HG02981 (cell line): ENCODE measurements around the gene GABBR2.
"Not testable (repeated sequence)": the region's sequence is repeated elsewhere in the genome, so short reads cannot be mapped to it uniquely, and the experiment has no call there.

Experiments used
- ATAC-seq: cut with Tn5 transposase; IDR thresholded peaks from one replicate; pipeline ENCODE4 v1.9.1; 2021; ENCODE audit warnings: mild to moderate bottlenecking, moderate library complexity; ENCODE audit not compliant: unreplicated experiment

Gene GABBR2

GRCh38 chr9:98306384-98307145, 402.2 kb downstream of the GABBR2 start:
- no peak for ATAC-seq

GRCh38 chr9:98304381-98304780, 404.4 kb downstream of the GABBR2 start:
- ATAC-seq: no peak

- ATAC-seq: no peak
Observed at GRCh38 chr9:98303633-98304125, 405.1 kb downstream of the GABBR2 start.

DNA sequence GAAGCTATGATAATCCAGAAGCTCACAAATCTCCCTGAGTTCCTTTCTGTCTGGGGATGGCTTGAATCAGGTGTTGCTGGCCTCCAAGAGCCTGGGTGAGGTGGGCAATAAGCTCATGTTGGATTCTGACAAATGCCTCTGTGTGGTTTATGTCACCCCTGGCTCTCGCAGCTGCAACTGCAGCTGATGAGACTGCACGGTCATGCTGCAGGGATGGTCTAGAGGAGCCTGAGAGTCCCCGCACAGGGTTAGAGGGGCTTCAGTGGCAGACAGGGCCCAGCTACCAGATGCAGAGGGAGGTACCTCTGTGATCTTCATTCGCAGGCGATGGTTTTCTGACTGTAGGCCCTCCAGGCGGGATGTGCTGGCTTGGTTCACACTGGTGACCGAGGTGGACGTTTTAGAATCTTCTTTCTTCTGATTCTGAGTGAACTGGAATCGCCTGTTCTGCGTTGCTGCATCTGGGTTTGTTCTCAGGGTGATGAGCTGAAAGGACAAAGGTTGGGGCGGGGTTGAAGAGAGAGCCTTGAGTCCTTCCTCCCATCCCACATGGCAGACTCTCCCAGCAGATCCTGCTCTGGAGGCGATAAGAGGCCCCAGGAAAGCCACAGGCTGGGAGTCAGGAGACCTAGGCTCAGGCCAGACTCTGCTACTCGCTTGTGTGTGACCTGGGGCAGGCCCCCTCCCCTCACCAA, 405.6 kb downstream of the GABBR2 start:
- no peak for ATAC-seq

DNA sequence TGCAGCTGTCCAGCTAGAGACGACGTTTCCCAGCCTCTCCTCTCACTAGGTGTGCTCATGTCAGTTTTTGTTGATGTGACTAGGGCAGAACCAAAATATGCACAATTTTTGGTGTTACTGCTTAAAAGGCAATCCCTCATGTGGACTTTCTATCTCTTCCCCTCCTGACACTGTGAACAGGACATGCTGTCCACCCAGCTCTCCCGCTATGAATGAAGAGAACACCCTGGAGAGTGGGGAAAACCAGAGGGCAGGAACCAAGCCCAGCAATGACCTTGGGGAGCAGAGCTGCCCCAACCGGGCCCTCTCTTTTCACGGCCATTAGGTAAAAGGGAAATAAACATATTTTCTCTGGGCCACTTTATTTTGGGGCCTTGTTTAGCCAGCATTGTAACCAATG, 406.6 kb downstream of the GABBR2 start:
- no peak for ATAC-seq

GRCh38 chr9:98300611-98301010, 408.1 kb downstream of the GABBR2 start:
- ATAC-seq: no peak

GRCh38 chr9:98298476-98298875, 410.3 kb downstream of the GABBR2 start:
- no peak for ATAC-seq

DNA sequence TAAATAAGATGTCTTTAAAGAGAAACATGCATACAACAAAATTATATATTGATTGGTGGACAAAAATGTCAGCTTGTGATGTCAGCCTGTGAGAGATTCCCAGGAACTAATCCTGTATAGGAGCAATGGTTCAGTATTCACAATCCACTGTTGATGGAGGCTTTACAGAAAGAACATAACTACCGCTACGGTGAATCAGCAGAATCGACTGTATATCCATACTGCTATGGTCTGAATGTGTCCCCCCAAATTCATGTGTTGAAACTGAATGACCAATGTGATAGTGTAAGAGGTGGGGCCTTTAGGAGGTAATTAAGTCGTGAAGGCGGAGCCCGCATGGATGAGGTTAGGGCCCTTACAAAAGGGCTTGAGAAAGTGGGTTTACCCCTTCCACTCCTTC, 412.9 kb downstream of the GABBR2 start:
- ATAC-seq: no peak

GRCh38 chr9:98291820-98292219, 416.9 kb downstream of the GABBR2 start:
- no peak for ATAC-seq

DNA sequence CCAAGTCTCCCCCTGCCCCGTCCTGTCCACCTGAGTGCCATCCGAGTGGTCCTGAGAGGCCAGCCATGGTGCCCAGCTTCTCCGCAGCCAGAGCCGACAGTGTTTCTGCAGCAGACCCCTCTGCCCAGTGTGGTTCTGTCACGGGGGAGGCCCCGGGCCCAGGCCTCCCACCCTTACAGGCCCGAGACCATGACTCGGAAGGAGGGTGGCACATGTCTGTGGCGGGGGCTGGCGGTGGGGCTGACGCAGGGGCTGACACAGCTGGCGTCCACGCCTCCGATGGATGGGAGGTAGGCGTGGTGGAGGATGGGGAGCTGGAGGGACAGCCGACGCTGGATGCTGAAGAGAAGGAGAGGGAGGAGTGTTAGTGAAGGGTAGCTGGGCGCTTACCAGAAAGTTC, 418.3 kb downstream of the GABBR2 start:
- ATAC-seq: no peak

- ATAC-seq: no peak
Observed at GRCh38 chr9:98289614-98290201, 419.0 kb downstream of the GABBR2 start.

GRCh38 chr9:98288881-98289280, 419.9 kb downstream of the GABBR2 start:
- no peak for ATAC-seq

GRCh38 chr9:98287384-98287783, 421.4 kb downstream of the GABBR2 start:
- no peak for ATAC-seq

- ATAC-seq: no peak
Observed at GRCh38 chr9:98285446-98285845, 423.3 kb downstream of the GABBR2 start.

DNA sequence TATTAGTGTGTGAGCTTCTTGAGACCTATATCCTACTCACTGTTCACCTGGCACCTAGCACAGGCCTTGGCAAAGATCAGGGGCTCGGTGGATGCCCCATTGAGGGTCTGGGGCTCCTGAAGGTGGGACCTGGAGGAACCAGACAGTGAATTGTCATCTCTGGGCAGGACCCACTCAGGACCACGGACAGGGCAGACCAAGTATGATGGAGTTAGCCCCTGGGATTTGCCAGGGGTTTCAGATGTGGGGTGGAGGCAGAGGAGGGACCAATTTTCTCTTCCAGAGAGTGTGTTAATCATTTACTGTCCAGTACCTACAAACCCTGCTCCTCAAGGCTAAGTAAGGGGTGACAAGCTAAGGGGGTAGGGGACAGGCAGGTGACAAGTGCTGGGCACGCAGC, 424.0 kb downstream of the GABBR2 start:
- ATAC-seq: no peak

- not testable (repeated sequence) for ATAC-seq
Observed at GRCh38 chr9:98283143-98283542, 425.6 kb downstream of the GABBR2 start.

DNA sequence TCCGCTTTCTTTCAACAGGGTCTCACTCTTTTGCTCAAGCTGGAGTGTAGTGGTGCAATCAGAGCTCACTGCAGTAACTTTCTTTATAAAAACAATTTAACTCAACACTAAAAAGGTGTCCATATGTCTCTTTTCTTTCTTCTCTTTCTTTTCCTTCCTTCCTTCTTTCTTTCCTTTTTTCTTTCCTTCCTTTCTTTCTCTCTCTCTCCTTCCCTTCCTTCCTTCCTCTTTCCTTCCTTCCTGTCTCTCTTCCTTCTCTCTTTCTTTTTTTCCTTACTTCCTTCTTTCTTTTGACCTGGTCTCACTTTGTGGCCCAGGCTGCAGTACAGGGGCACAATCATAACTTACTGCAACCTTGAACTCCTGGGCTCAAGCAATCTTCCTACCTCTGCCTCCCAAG, 427.5 kb downstream of the GABBR2 start:
- ATAC-seq: no peak

- ATAC-seq: no peak
Observed at GRCh38 chr9:98280574-98280973, 428.2 kb downstream of the GABBR2 start.

DNA sequence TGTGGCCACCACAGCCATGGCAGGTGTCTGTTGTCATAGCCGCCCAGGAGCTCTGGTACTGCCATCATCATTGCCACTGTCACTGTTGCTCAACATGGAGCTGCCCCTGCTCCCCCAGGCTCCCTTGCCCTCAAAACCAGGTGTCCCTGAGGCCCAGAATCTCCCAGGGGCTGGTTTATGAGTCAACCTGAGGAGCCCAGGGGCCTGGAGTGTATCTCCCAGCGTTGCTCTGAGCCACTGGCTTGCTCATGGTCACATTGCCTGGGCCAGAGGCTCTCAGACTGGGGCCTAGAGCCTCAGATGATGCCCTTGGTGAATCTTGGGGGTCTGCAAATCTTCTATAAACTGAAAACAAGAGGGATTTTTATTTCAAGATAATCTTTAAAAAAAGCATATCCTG, 428.6 kb downstream of the GABBR2 start:
- ATAC-seq: no peak

DNA sequence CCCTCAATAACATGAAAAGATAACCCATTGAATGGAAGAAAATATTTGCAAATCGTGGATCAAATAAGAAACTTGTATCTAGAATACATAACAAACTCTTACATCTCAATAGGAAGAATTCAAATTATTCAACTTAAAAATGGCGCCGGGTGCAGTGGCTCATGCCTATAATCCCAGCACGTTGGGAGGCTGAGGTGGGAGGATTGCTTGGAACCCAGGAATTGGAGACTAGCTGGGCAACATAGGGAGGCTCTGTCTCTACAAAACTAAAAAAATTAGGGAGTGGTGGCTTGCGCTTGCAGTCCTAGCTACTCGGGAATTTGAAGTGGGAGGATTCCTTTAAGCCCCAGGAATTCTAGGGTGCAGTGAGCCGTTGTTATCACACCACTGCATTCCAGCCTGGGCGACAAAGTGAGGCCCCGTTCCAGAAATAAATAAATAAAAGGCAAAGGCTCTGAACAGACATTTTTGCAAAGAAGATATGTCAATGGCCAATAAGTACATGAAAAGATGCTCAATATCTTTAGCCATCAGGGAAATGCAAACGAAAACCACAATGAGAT, 431.7 kb downstream of the GABBR2 start:
- no peak for ATAC-seq

DNA sequence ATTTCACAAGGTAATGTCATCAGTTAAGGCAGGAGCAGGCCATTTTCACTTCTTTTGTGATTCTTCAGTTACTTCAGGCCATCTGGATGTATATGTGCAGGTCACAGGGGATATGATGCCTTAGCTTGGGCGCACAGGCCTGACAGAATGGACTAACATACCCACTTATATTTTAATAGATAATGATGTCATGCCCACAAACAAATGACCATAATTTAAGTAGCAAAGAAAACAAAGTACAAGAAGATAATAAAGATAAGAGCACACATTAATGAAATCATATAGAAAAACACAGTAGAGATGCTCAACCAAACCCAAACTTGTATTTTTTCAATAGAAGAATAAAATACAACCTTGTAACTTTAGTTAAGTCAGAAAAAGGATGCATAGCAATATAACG, 433.6 kb downstream of the GABBR2 start:
- no peak for ATAC-seq

DNA sequence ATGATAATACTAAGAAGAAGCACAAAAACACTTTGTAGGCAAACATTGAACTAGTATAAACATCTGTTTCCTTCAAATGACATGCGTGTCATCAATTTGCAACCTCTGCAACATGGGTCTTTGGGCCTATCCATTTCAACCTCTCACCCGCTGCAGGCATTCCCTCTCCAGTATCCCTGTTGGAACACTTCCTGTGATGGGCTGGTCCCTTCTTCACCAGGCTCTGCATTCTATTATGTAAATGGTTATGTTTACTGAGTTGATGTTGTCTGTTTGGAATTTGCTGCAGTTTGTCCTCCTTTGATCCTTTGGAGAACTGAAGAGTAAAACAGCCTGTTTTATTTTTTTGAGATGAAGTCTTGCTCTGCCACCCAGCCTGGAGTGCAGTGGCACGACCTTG, 436.7 kb downstream of the GABBR2 start:
- ATAC-seq: no peak
